GM18498 (cell line): ENCODE data around the gene PSMG1.
"Not testable (repeated sequence)": the region's sequence is repeated elsewhere in the genome, so short reads cannot be mapped to it uniquely, and the experiment has no call there.

Experiments
- ATAC-seq: cut with Tn5 transposase; IDR thresholded peaks from one replicate; pipeline ENCODE4 v1.9.1; 2021; ENCODE audit warnings: mild to moderate bottlenecking, moderate library complexity; ENCODE audit not compliant: unreplicated experiment

PSMG1 gene

DNA sequence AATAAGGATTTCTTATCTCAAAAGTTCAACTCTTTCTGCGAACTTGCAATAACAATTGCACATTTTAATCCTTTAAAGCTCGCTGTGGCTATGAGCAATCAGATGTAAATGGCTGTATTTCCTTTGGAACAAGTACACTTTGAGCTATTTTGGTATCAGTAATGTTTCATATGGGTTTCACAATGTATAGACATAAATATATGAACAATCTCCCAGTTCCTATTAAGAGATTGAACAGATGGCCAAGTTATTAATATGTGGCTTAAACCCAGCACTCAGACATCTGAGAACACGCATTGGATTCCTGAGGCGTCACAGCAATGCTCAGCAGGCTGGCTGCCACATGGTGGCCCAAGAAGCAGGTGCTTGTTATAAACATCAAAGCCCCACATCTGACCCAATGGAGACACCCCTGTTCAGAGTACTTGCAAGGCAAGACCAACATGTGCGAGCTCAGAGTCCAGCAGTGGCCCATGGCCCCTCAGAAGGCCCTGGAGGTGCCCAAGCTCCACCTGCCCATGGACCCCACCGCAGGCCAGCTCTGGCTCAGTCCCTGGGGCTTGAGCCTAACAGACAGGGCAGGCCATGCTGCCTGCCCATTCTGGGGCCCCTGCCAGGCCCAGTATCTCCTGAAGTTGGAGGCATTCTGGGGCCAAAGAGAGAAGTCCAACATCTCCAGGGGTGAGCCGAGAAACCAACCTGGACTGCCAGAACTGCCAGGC, 23.7 kb downstream of the PSMG1 start:
- ATAC-seq, result no peak

DNA sequence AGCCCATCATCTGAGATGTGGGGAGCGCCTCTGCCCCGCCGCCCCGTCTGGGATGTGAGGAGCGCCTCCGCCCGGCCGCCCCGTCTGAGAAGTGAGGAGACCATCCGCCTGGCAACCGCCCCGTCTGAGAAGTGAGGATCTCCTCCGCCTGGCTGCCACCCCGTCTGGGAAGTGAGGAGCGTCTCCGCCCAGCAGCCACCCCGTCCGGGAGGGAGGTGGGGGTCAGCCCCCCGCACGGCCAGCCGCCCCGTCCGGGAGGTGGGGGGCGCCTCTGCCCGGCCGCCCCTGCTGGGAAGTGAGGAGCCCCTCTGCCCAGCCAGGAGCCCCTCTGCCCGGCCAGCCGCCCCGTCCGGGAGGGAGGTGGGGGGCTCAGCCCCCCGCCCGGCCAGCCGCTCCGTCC, 26.0 kb downstream of the PSMG1 start:
- ATAC-seq, result not testable (repeated sequence)

DNA sequence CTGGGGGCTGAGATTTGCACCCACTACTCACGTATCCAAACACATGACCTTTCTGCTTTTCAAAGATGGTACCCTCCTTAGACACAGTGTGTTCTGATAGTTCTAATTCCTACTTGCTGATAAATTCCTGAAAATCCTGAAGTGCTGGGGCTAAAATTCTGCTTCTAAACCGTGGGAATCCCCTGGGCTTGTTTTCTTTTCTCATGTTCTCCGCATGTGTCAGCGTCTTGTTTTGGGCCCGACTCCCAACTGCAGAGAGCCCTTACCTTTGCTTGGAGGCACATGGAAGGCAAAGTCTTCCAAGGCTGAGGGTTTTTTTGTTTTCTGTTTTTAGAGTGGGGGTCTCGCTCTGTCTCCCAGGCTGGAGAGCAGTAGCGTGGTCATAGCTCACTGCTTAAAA, 27.2 kb downstream of the PSMG1 start:
- ATAC-seq, result no peak

DNA sequence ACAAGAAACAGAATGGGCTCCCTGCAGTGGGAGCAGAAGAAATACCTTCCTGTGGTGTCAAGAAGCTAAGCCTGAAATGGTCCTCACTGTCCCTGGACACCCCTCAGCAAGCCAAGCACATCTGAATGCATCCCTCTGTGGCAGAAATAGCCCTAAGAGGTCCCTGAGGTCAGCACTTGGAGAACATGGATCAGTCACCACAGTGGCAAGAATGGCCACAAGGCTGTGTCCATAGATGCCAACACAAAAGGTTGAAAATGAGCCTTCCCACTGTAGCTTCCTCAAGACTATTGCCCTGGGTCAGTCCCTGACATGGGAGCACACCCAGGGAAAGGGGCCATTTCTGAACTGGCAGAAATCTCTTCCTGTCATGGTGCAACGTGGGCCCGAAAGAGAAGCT, 27.7 kb downstream of the PSMG1 start:
- no peak for ATAC-seq

DNA sequence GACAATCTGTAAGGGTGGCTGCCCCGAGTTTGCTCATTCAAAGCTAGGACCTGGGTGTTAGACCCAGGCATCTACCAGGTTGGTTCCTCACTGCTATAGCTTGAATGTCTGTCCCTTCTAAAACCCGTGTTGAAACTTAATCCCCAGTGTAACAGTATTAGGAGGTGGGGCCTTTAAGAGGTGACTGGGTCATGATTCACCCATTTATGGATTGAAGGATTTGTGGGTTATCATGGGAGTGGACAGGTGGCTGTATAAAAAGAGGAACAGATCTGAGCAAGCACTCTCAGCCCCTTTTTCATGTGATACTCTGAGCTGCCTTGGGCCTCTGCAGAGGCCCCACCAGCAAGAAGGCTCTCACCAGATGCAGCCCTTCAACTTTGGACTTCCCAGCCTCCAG, 29.4 kb downstream of the PSMG1 start:
- no peak for ATAC-seq

DNA sequence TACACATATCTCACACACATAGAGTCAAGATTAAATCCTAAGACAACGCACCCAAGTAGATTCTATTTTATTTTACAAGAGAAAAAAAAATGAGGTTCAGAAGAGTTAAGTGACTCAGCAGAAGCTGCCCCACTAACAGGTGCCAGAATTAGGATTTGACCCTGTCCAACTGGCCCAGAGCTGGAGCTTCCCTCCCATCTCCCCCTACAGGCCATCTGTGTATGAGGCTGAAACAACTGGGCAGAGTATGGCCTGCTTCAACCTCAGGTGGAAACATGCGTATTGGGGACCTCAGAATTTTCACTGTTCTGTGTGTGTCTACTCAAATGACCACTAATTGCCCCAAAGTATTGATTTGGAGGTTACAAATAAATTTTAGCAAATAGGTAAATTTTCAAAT, 29.9 kb downstream of the PSMG1 start:
- no peak for ATAC-seq

DNA sequence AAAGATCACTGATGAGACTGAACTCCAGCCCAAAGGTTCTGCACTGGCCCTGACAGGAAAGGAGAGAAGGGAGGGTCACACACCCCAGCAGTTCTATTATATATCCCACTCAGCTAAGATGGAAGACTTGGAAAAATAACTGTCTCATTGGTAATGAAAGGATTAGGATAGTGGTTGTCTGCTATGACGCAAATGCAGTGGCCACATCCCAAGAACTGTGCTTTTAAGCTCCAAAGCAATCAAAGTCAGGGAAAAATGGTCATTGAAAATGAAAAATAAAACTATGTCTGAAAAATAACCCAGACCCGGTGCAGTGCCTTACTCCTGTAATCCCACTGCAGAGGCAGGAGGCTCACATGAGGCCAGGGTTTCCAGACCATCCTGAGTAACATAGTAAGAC, 31.0 kb downstream of the PSMG1 start:
- no peak for ATAC-seq

DNA sequence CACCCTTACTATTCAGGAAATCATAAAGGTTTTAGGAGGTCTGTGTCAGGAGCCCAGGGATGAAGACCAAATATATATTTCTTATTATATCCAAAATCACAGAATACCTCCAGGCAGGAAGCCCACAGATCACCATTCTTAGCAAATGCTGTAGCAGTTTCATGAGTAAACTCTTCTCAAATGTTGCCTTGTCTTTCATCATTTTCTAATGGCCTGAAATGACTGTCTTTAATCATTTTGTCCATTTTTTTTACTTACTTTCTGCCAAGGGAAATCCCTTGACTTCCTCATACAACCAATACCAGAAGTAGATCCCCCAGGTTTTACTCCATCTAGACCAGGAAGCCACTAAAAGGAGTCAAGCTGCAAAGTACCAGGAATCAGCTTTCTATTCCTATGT, 32.4 kb downstream of the PSMG1 start:
- no peak for ATAC-seq

DNA sequence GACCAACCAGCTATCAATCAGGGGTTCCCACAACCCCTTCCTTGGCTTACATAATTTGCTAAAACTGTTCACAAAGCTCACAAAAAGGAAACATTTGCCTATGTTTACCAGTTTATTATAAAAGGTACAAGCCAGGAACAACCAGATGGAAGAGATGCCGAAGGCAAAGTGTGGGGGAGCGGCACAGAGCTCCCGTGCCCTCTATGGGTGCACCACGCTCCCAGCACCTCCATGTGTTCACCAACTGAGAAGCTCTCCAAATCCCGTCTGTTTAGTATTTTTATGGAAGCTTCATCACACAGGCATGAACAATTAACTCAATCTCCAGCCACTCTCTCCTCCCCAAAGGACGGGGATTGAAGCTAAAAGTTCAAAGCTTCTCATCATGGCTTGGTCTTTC, 32.9 kb downstream of the PSMG1 start:
- ATAC-seq, result no peak

DNA sequence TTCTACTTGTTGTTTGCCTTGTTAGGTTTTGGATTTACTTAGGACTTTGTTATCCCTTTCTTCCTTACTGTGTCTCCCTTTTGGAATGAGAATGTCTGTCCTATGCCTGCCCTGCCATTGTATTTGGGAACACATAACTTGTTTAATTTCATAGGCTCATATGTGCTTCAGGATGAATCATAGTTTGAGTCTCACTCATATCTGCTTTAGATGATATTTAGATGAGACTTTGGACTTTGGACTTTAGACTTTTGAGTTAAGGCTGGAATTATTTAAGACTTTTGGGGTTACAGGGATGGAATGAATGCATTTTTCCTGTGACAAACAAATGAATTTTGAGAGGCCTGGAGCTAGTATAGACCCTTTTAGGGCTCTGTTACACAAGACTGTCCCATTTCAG, 33.4 kb downstream of the PSMG1 start:
- no peak for ATAC-seq

DNA sequence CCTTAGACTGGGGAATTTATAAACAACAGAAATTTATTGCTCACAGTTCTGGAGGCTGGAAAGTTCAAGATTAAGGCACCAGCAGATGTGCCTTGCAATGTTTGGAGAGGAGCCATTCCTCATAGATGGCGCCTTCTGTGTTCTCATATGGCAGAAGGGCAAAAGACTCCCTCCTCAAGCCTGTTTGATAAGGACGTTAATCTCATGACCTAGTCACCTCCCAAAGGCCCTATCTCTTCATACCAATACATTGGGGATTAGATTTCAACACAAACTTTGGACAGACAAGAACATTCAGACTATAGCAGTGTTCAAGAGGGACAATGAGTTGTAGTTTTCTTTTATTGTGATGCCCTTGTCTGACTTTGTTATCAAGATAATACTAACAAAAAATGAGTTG, 34.3 kb downstream of the PSMG1 start:
- ATAC-seq, result no peak

DNA sequence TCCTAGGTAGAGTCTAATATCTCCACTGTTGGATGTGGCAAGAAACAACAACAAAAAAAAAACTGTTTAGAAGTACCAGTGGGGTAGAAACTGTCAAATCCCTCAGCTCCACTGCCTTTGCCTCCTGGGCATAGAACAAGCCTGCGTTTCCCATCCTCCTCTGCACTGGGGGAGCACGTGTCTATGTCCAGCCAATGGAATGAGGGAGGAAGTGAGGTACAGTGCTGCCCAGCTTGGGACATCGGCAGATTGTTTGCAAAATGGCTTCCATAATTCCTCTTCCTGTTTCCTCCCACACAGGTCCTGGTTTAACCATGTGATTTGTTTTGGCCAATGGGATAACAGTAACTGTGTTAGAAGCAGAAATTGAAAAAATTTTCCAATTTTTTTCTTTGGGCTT, 39.1 kb downstream of the PSMG1 start:
- ATAC-seq, result no peak

DNA sequence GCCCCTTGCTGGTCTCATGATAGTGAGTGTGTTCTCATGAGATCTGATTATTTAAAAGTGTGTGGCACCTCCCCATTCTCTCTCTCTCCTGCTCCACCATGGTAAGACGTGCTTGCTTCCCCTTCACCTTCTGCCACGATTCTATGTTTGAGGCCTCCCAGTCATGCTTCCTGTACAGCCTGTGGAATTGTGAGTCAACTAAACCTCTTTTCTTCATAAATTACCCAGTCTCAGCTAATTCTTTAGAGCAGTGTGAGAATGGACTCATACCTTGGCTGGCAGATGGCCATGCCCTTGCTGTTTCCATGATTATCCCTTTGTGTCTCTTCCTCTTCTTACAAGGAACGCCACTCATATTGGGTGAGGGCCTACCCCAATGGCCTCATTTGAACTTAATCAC, 40.3 kb downstream of the PSMG1 start:
- no peak for ATAC-seq

DNA sequence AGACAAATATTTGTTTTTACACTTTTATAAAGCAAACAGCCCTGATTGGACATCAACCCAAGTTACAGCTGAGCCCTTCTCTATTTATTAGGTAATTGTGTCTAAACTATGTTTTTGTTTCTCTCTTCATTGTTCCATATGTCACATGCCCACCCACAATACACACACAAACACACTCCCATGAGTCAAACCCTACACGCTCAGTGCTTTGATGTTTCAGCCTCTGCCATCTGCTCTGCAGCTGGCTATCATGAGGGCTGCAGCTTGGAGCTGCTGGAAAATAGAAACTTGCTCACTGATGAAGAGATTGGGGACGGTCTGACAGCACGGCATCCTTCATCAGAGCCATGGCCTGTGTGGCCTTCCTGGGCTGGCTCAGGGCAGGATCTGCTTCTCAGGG, 41.7 kb downstream of the PSMG1 start:
- ATAC-seq, result no peak

DNA sequence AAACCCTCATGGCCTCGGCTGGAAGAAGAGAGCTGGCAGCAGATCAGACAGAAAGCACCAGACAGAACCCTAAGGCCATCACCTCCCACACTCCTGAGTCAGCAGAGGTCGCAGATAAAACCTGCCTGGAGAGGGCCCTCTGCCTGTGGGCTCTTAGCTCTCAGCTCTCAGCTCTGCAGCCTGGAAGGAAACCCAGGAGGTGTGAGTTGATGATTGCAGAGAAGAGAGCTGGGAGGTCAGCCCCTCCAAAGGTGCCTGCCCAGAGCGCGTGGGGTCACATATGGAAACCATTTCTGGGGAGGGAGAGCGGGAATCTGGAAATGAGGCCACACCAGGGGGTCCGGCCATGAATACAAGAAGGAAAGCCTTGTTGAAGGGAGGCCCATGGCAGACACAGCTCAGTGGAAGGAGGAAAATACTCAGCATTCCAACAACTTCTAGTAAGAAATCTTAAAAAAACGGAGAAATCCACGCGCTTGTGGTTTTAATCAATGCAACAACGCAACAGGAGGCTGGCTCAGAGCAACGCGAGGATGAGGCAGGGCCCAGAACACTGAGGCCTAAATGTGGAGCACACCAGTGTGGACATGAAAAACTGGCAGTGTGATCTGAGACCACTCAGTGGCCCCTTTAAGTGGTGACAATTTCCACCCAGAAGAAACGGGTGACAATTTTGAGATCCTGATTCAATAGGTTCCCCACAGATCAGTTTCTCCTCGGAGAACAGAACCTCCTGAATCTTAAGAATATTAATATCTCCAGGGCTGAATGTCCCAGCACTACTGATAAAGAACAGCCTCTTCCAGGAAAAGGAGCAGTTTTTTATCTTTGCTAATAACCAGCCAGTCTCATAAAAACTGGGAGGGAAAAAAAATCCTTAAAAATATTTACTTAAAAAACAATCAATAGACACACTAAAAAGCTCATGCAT, 45.7 kb downstream of the PSMG1 start:
- ATAC-seq, result no peak

DNA sequence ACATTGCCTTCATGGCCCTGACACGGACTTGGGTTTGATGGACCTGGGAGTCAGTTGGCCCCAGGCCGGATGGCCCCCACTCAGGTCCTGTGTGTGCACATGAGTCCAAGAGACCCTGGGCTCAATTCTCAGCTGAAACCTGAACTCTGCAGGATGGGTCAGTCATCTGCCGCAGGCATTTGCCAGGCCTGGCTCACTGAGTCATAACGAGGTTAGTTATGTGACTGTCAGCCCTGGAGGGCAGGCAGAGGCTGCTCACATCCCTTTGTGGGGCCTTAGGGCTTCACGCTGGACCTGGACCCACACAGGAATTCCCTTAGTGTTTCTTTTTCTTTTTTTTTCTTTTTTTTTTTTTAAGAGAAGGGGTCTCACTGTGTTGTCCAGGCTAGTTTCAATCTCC, 46.5 kb downstream of the PSMG1 start:
- no peak for ATAC-seq

DNA sequence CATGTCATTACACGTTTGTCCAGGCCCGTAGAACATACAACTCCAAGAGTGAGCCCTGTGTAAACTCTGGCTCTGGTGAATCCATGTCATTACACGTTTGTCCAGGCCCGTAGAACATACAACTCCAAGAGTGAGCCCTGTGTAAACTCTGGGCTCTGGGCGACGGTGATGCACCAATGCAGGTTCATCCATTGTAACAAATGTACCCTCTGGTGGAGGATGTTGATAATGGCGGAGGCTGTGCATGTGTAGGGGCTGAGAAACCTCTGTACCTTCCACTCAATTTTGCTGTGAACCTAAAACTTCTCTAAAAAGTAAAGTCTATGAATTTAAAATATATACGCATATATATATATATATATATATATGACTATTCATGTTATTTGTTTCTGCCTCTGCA, 47.1 kb downstream of the PSMG1 start:
- ATAC-seq, result not testable (repeated sequence)

DNA sequence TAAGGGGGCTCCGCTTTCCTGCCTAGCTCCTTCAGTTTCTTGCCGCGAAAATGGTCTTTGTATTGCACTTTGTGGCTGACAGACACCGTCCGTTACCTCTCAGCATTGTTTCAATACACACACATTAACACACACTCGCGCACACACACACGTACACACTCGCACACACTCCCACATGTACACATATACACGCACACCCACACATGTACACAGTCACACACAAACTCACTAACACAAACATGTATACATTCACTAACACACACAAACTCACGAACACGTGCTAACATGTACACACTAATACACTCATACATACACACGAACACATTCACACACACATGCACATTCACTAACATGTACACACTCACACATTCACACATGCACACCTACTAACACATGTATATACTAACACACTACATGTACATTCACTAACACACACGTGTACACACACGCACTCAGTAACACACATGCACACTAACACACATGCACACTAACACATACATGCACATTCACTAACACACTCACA, 48.9 kb downstream of the PSMG1 start:
- no peak for ATAC-seq

DNA sequence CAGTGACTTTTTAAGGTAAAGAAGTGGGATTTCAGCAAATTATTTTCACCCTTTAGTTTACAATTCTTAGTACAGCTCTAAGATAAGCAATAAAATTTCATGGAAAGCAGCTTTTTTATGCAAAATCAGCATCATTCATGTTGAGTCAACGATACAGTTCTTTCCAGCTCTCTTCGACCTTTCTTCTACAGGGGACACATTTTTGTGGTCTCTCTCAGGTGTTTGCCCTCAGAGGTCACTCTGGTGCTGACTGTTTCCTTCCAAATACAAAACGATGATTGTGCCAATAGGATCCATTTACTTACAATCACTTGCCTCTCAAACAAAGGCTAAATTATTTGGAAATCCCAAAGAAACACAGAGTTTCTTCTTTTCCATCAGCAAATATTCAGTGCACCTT, 51.0 kb downstream of the PSMG1 start:
- ATAC-seq, result no peak

DNA sequence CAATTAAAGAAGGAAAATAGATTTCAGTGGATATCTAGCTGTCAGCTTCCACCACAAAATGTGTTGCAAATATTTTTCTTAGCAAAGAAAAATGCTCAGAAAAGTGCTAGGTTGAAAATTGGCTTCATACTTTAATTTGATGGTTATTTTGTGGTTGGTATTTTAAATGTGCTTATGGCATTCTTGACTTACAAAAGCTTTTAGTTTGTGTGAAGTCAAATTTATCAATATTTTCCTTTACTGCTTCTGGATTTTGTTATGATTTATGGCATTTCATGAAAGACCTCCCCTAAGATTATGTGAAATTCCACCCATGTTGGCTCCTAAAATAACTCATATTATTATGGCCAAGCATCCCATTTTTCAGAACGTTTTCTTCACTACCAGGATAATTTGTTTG, 51.5 kb downstream of the PSMG1 start:
- ATAC-seq, result no peak

DNA sequence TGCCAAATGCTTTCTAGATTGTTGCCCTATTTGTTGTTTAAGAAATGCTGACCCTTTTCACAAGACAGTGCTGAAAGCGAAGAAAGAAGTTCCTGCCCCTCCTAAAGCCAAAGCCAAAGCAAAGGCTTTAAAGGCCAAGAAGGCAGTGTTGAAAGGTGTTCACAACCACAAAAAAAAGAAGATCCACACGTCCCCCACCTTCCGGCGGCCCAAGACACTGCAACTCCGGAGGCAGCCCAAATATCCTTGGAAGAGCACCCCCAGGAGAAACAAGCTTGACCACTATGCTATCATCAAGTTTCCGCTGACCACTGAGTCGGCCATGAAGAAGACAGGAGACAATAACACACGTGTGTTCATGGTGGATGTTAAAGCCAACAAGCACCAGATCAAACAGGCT, 55.7 kb downstream of the PSMG1 start:
- ATAC-seq, result no peak

DNA sequence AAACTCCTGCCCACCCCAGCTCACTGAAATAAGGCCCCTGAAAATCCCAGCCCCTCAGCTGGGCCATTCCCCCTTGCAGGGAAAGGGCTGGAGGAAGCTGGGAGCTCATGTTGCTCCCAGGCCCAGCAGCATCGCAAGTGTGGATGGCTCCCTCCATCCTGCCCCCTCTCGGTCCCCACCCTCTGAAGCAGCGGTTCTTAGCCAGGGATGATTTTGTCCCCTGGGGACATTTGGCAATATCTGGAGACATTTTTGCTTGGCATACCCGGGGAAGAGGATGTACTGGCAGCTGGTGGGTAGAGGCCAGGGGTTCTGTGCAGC, 56.8 kb downstream of the PSMG1 start:
- no peak for ATAC-seq
